Astrocyte (in vitro differentiated cells and primary cell): ENCODE results near the gene MECR. TPM values are rescaled to one million over a fixed set of nuclear protein-coding genes. Genes with fewer than 3 reads are reported as not detected.

Experiments
- DNase-seq: peaks from one replicate; pipeline ENCODE4 v3.0.0-alpha.2; 2010; ENCODE audit warnings: low read depth
- FAIRE-seq: peaks from 2 replicates; lab custom pipeline; 2011; peaks lifted over from hg19 to GRCh38; lab: Jason Lieb, UNC
- H2AFZ ChIP-seq: 2 replicates; pipeline ENCODE4 v1.6.0; 2012; ENCODE audit warnings: low read depth, low read length, inconsistent platforms
- H3K27ac ChIP-seq: 2 replicates; pipeline ENCODE4 v1.5.1; 2011; ENCODE audit warnings: low read depth, low read length, inconsistent platforms
- H3K27me3 ChIP-seq: 2 replicates; pipeline ENCODE4 v1.6.0; 2011; ENCODE audit warnings: low read length, inconsistent platforms; ENCODE audit not compliant: insufficient read depth
- H3K36me3 ChIP-seq: 2 replicates; pipeline ENCODE4 v1.5.1; 2011; ENCODE audit warnings: low read length, inconsistent platforms; ENCODE audit not compliant: insufficient read depth
- H3K4me1 ChIP-seq: 2 replicates; pipeline ENCODE4 v1.5.1; 2011; ENCODE audit warnings: low read length, inconsistent platforms; ENCODE audit not compliant: insufficient read depth
- H3K4me2 ChIP-seq: 2 replicates; pipeline ENCODE4 v1.6.0; 2012; ENCODE audit warnings: low read length, inconsistent platforms
- H3K4me3 ChIP-seq: 2 replicates; pipeline ENCODE4 v1.5.1; 2011; ENCODE audit warnings: low read depth, mild to moderate bottlenecking, low read length, inconsistent platforms; ENCODE audit not compliant: insufficient read depth
- H3K79me2 ChIP-seq: 2 replicates; pipeline ENCODE4 v1.6.0; 2012; ENCODE audit warnings: mild to moderate bottlenecking, low read length, inconsistent platforms; ENCODE audit not compliant: insufficient read depth
- H3K9ac ChIP-seq: 2 replicates; pipeline ENCODE4 v1.6.0; 2012; ENCODE audit warnings: mild to moderate bottlenecking, low read length, inconsistent platforms
- H3K9me3 ChIP-seq: 2 replicates; pipeline ENCODE4 v1.5.1; 2012; ENCODE audit warnings: low read depth, mild to moderate bottlenecking, low read length, inconsistent platforms; ENCODE audit not compliant: insufficient read depth
- H4K20me1 ChIP-seq: 2 replicates; pipeline ENCODE4 v1.6.0; 2012; ENCODE audit warnings: low read length, inconsistent platforms; ENCODE audit not compliant: insufficient read depth
- H3K27ac Mint-ChIP-seq: one replicate; pipeline ENCODE4 v1.8.0; 2021; ENCODE audit warnings: mild to moderate bottlenecking, mixed read lengths; ENCODE audit not compliant: unreplicated experiment
- H3K27me3 Mint-ChIP-seq: one replicate; pipeline ENCODE4 v1.8.0; 2021; ENCODE audit warnings: low read depth, mixed read lengths; ENCODE audit not compliant: unreplicated experiment
- H3K36me3 Mint-ChIP-seq: one replicate; pipeline ENCODE4 v1.8.0; 2021; ENCODE audit warnings: low read depth, mixed read lengths; ENCODE audit not compliant: unreplicated experiment
- H3K4me1 Mint-ChIP-seq: one replicate; pipeline ENCODE4 v1.8.0; 2021; ENCODE audit warnings: low read depth, mixed read lengths; ENCODE audit not compliant: unreplicated experiment
- H3K4me3 Mint-ChIP-seq: one replicate; pipeline ENCODE4 v1.8.0; 2021; ENCODE audit warnings: mild to moderate bottlenecking, moderate library complexity, mixed read lengths; ENCODE audit not compliant: unreplicated experiment
- H3K9me3 Mint-ChIP-seq: one replicate; pipeline ENCODE4 v1.8.0; 2021; ENCODE audit warnings: mild to moderate bottlenecking, mixed read lengths; ENCODE audit not compliant: unreplicated experiment
- EZH2 ChIP-seq: IDR thresholded peaks from 2 replicates; pipeline ENCODE4 v1.6.1; 2012; ENCODE audit warnings: mild to moderate bottlenecking, low read length, inconsistent platforms; ENCODE audit not compliant: insufficient read depth
- total RNA-seq: library from RNA; stranded (reverse); gene quantifications from 2 replicates; pipeline ENCODE4 v1.2.1, GENCODE V29; 2021
- TF ChIP-seq, protein P1 (sequence below): IDR thresholded peaks from 2 replicates; pipeline ENCODE4 v1.5.1; 2011; ENCODE audit warnings: low read depth, mild to moderate bottlenecking, inconsistent platforms, low read length, moderate library complexity; ENCODE audit not compliant: insufficient read depth

MECR gene
- total RNA-seq, 1 donor from 2014 or later, result 25.1 TPM

DNA sequence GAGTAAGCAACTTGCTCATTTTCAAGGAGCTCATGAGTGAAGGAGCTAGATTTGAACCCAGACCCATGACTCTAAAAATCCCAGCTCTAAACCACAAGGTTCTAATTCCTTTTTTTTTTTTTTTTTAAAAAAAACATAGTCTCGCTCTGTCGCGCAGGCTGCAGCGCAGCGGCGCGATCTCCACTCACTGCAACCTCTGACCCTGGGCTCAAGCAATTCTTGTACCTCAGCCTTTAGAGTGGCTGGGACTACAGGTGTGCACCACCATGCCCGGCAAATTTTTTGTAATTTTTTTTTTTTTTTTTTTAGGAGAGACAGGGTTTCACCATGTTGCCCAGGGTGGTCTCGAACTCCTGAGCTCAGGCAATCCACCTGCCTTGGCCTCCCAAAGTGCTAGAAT lies 62.8 kb downstream of the MECR start:
- no peaks in the 10 kb centered on the region for H3K9me3 Mint-ChIP-seq
- peaks cover 32% of the 10 kb centered on the region for H3K4me1 Mint-ChIP-seq
- H3K27me3 Mint-ChIP-seq, result no peaks in the 10 kb centered on the region

DNA sequence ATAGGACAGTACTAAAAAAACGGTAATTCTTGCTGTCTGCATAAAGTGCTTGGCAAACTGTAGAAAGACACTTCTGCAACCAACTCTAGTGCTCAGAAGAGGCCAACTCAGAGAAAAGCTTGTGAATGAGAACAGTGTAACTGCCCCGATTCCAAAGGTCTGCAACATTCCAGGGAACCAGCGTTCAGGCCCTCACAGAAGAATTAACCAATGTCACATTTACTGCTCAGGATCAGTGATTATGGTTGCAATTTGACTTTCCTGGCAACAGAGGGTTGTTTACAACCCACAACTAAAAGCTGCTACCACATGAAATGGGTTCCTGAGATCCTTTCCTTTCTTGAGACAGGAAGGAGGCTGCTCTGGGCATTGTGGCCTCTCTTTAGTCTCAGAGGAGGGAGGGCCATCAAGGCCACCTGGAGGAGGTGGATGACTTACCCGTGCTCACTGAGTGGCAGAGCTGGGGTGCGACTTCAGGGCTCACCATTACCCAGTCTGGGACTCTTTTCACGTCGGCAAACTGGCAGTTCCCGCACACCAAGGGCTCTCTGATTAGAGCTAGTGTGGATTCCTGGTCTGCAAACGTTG lies 64.3 kb downstream of the MECR start:
- Histone ChIP-seq H3K27ac (no peak overlapping the region), H3K4me2 (peak overlapping the region; percentile 4), H3K4me1 (peaks cover 14% of the 10 kb centered on the region), H3K9ac (no peak overlapping the region), H4K20me1 (peaks cover 96% of the 10 kb centered on the region), H3K36me3 (peaks cover 28% of the 10 kb centered on the region), H2AFZ (no peak overlapping the region), H3K27me3 (no peaks in the 10 kb centered on the region), H3K4me3 (no peak overlapping the region), H3K79me2 (peaks cover 100% of the 10 kb centered on the region), H3K9me3 (no peaks in the 10 kb centered on the region)
- H3K27me3 Mint-ChIP-seq, result no peaks in the 10 kb centered on the region
- H3K4me1 Mint-ChIP-seq, result peaks cover 32% of the 10 kb centered on the region
- no peaks in the 10 kb centered on the region for H3K9me3 Mint-ChIP-seq
- no peak overlapping the region for H3K4me3 Mint-ChIP-seq
- TF ChIP-seq EZH2, result no peak
- TF ChIP-seq, protein P1, sequence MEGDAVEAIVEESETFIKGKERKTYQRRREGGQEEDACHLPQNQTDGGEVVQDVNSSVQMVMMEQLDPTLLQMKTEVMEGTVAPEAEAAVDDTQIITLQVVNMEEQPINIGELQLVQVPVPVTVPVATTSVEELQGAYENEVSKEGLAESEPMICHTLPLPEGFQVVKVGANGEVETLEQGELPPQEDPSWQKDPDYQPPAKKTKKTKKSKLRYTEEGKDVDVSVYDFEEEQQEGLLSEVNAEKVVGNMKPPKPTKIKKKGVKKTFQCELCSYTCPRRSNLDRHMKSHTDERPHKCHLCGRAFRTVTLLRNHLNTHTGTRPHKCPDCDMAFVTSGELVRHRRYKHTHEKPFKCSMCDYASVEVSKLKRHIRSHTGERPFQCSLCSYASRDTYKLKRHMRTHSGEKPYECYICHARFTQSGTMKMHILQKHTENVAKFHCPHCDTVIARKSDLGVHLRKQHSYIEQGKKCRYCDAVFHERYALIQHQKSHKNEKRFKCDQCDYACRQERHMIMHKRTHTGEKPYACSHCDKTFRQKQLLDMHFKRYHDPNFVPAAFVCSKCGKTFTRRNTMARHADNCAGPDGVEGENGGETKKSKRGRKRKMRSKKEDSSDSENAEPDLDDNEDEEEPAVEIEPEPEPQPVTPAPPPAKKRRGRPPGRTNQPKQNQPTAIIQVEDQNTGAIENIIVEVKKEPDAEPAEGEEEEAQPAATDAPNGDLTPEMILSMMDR, result no peak
- peaks cover 9% of the 10 kb centered on the region for H3K36me3 Mint-ChIP-seq
- DNase-seq, result no peak
- FAIRE-seq, result no peak
- no peak overlapping the region for H3K27ac Mint-ChIP-seq

More for the DNA sequence above, 62.8 kb downstream of the MECR start:
- Histone ChIP-seq H3K9me3 (no peaks in the 10 kb centered on the region), H3K36me3 (peaks cover 28% of the 10 kb centered on the region), H2AFZ (no peak overlapping the region), H3K79me2 (peaks cover 100% of the 10 kb centered on the region), H3K4me1 (peaks cover 14% of the 10 kb centered on the region), H3K27ac (no peak overlapping the region), H3K9ac (no peak overlapping the region), H3K4me2 (no peak overlapping the region), H4K20me1 (peaks cover 97% of the 10 kb centered on the region), H3K27me3 (no peaks in the 10 kb centered on the region), H3K4me3 (no peak overlapping the region)
- TF ChIP-seq, protein P1, result no peak
- no peak for TF ChIP-seq EZH2
- Mint-ChIP-seq H3K4me3 (no peak overlapping the region), H3K36me3 (peaks cover 9% of the 10 kb centered on the region), H3K27ac (no peak overlapping the region)
- no peak for FAIRE-seq
- DNase-seq, result no peak

DNA sequence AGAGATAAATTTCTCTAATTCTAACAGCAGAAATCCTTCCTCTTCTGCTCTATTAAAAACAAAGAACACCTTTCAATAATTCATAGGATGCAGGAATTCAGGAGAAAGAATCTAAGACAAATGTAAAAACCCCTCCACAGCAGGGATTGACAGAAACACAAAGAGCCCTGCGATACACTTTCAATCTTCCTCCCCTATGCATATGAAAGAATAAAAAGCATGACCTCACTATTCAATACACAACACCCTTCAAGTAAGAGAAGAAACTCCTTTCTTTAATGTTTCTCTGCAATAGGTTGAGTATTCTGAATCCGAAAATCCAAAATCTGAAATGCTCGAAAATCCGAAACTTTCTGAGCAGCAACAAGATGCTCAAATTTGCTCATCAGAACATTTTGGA lies 66.1 kb downstream of the MECR start:
- Histone ChIP-seq H4K20me1 (peaks cover 92% of the 10 kb centered on the region), H3K9ac (no peak overlapping the region), H3K36me3 (peaks cover 34% of the 10 kb centered on the region), H3K27ac (no peak overlapping the region), H3K79me2 (peaks cover 100% of the 10 kb centered on the region), H3K4me1 (peaks cover 7% of the 10 kb centered on the region), H3K27me3 (no peaks in the 10 kb centered on the region), H2AFZ (no peak overlapping the region), H3K4me3 (no peak overlapping the region), H3K4me2 (no peak overlapping the region), H3K9me3 (no peaks in the 10 kb centered on the region)
- Mint-ChIP-seq H3K36me3 (peaks cover 17% of the 10 kb centered on the region), H3K9me3 (no peaks in the 10 kb centered on the region), H3K4me3 (no peak overlapping the region), H3K27ac (no peak overlapping the region), H3K4me1 (peaks cover 16% of the 10 kb centered on the region), H3K27me3 (no peaks in the 10 kb centered on the region)
- FAIRE-seq (no peak), DNase-seq (no peak)
- TF ChIP-seq, protein P1, result no peak
- TF ChIP-seq EZH2, result no peak
